Measurements from ENCODE around the gene SP140. TPM values are rescaled to one million over a fixed set of nuclear protein-coding genes. Genes with fewer than 3 reads are reported as not detected.
"Not testable (repeated sequence)": the region's sequence is repeated elsewhere in the genome, so short reads cannot be mapped to it uniquely, and the experiment has no call there.

SP140 gene
- total and polyA plus RNA-seq, 2 experiments from 2014 or later, result not detected

DNA sequence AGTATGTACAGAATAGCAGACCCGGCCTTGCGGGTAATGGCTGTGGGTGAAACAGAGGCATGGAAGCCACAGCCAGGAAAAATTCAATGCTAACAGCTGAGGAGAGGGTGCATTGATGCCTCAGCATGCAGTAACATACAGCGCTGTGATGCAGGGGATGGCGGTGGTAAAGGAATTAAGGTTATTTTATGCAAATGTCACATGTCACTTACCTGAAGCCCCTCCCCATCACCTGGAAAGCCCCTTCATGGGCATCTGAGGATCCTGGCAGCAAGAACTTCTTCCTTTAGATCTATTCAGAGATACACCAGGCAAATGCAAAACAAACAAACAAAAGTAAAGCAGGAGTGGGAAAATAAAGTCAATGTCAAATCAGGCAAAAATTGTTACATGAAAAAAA is 4.0 kb upstream of the SP140 start:
- Histone ChIP-seq H3K36me3 (ENCODE audit: low read depth) (no peaks in the 10 kb centered on the region), H3K27ac (no peak overlapping the region), H3K4me1 (ENCODE audit: insufficient read depth) (peaks cover 5% of the 10 kb centered on the region), H3K9me3 (ENCODE audit: low read depth) (no peaks in the 10 kb centered on the region), H3K9me2 (ENCODE audit: insufficient read depth) (no peaks in the 10 kb centered on the region), H3K4me3 (no peak overlapping the region), H3K9ac (no peak overlapping the region), H2AFZ (no peak overlapping the region), H3K4me2 (ENCODE audit: unreplicated experiment) (no peak overlapping the region), H3K27me3 (replicated peaks; ENCODE audit: insufficient read depth) (no peaks in the 10 kb centered on the region), H3K79me2 (ENCODE audit: insufficient read depth) (0 out of 2 replicates have a peak, but pooled peaks cover 8% of the 10 kb centered on the region), H4K20me1 (ENCODE audit: insufficient read depth) (no peaks in the 10 kb centered on the region), H3F3A (ENCODE audit: insufficient read depth) (no peaks in the 10 kb centered on the region)
- no peak for TF ChIP-seq EZH2 (IDR thresholded peaks at IDR 0.05; ENCODE audit: insufficient read depth, poor library complexity, severe bottlenecking)
- no peak for TF ChIP-seq EZH2phosphoT487 (IDR thresholded peaks at IDR 0.05; ENCODE audit: insufficient read depth, low read depth)
- WGBS, 2 experiments (ENCODE audit: low coverage in 1 of 2, low lambda C conversion rate in 2 of 2, missing lambda C conversion rate in 2 of 2), result 97 to 98% methylated on average over 4 of the region's 4 CpGs
- in situ Hi-C loops (cut with MboI), result no loop called here
- DNase-seq, result no peak

DNA sequence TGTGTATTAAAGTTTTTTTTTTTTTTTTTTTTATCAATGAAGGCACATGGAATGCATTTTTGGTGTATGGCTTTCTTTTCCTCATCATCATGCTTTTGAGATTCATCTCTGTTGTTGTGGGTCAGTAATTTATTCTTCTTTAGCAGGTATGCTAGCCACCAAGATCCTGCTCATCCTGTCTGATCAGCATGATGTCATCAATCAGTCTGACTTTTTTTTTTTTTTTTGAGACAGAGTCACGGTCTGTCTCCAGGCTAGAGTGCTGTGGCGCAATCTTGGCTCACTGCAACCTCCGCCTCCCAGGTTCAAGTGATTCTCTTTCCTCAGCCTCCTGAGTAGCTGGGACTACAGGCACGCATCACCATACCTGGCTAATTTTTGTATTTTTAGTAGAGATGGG is 2.7 kb upstream of the SP140 start:
- in situ Hi-C loops (cut with MboI); DNase-seq; H2AFZ ChIP-seq; H3K4me2 ChIP-seq (ENCODE audit: unreplicated experiment); H3K9ac ChIP-seq; H3K4me1 ChIP-seq (ENCODE audit: insufficient read depth); H4K20me1 ChIP-seq (ENCODE audit: insufficient read depth); H3K9me3 ChIP-seq (ENCODE audit: low read depth); H3K4me3 ChIP-seq; H3K79me2 ChIP-seq (ENCODE audit: insufficient read depth); H3K36me3 ChIP-seq (ENCODE audit: low read depth); H3F3A ChIP-seq (ENCODE audit: insufficient read depth); H3K27ac ChIP-seq; H3K9me2 ChIP-seq (ENCODE audit: insufficient read depth); H3K27me3 ChIP-seq (replicated peaks; ENCODE audit: insufficient read depth): not testable (repeated sequence)
- WGBS, 2 experiments (ENCODE audit: low coverage in 1 of 2, low lambda C conversion rate in 2 of 2, missing lambda C conversion rate in 2 of 2), result 78 to 92% methylated on average over 3 to 4 of the region's 4 CpGs

DNA sequence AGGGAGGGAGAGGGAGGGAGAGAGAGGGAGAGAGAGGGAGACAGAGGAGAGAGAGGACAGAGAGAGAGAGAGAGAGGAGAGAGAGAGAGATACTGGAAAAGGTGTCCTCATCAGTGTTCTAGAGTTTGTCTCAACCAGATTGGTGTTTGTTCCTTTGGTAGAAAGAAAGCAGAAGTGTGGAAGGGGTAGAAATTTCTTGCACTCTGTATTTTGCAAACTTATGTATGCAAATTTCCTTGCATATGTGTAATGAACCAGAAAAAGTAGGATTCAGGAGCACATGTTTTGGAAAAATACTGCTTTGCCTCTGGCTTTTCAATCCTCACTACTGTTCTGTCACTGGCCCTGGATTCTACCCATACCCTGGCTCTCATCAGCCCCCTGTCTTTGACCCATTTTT is 1.1 kb upstream of the SP140 start:
- in situ Hi-C loops (cut with MboI), result no loop called here
- no peak overlapping the region for H3K9ac ChIP-seq

DNA sequence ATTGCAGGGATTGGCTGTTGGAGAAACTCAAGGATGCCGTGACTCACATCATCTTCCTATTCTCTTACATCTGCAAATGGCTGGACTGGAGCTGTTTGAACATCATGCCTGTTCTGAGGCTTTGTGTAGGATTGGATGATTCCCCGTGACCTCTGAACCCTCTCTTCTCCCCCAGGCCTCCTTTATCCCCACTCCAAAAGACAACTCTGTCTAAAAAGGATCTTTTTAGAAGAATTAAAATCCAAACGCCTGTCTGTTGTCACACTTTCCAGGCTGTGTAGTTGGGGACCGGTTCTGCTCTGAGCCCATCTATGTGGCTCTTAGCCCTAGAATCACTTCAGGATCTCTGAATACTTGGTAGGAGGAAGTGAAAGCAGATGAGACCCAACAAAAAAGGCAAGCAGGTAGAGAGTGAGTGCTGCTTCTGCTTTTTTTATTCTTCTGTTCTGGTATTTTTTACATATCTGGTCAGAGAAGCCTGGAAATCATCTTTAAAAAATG is 565 bp downstream of the SP140 start:
- 81 to 87% methylated on average over 4 of the region's 4 CpGs for WGBS, 2 experiments (ENCODE audit: low coverage in 1 of 2, low lambda C conversion rate in 2 of 2, missing lambda C conversion rate in 2 of 2)
- Histone ChIP-seq H3K4me1 (ENCODE audit: insufficient read depth) (no peaks in the 10 kb centered on the region), H3K36me3 (ENCODE audit: low read depth) (no peaks in the 10 kb centered on the region), H4K20me1 (ENCODE audit: insufficient read depth) (no peaks in the 10 kb centered on the region), H3K9ac (no peak overlapping the region), H3K4me3 (no peak overlapping the region), H3F3A (ENCODE audit: insufficient read depth) (no peaks in the 10 kb centered on the region), H2AFZ (no peak overlapping the region), H3K9me3 (ENCODE audit: low read depth) (no peaks in the 10 kb centered on the region), H3K79me2 (ENCODE audit: insufficient read depth) (no peaks in the 10 kb centered on the region), H3K27ac (no peak overlapping the region), H3K27me3 (replicated peaks; ENCODE audit: insufficient read depth) (no peaks in the 10 kb centered on the region), H3K9me2 (ENCODE audit: insufficient read depth) (no peaks in the 10 kb centered on the region), H3K4me2 (ENCODE audit: unreplicated experiment) (no peak overlapping the region)
- TF ChIP-seq EZH2 (IDR thresholded peaks at IDR 0.05; ENCODE audit: insufficient read depth, poor library complexity, severe bottlenecking), result no peak
- TF ChIP-seq EZH2phosphoT487 (IDR thresholded peaks at IDR 0.05; ENCODE audit: insufficient read depth, low read depth), result no peak
- in situ Hi-C loops (cut with MboI), result no loop called here
- no peak for DNase-seq

More for the DNA sequence above, 1.1 kb upstream of the SP140 start:
- Histone ChIP-seq H3K4me3 (no peak overlapping the region), H3K27me3 (replicated peaks; ENCODE audit: insufficient read depth) (no peaks in the 10 kb centered on the region), H3K9me3 (ENCODE audit: low read depth) (no peaks in the 10 kb centered on the region), H3K27ac (no peak overlapping the region), H3K9me2 (ENCODE audit: insufficient read depth) (no peaks in the 10 kb centered on the region), H3K36me3 (ENCODE audit: low read depth) (no peaks in the 10 kb centered on the region), H4K20me1 (ENCODE audit: insufficient read depth) (no peaks in the 10 kb centered on the region), H3K4me1 (ENCODE audit: insufficient read depth) (no peaks in the 10 kb centered on the region), H3F3A (ENCODE audit: insufficient read depth) (no peaks in the 10 kb centered on the region), H3K79me2 (ENCODE audit: insufficient read depth) (no peaks in the 10 kb centered on the region), H3K4me2 (ENCODE audit: unreplicated experiment) (no peak overlapping the region), H2AFZ (no peak overlapping the region)
- TF ChIP-seq EZH2 (IDR thresholded peaks at IDR 0.05; ENCODE audit: insufficient read depth, poor library complexity, severe bottlenecking) (no peak), EZH2phosphoT487 (IDR thresholded peaks at IDR 0.05; ENCODE audit: insufficient read depth, low read depth) (no peak)
- no peak for DNase-seq

DNA sequence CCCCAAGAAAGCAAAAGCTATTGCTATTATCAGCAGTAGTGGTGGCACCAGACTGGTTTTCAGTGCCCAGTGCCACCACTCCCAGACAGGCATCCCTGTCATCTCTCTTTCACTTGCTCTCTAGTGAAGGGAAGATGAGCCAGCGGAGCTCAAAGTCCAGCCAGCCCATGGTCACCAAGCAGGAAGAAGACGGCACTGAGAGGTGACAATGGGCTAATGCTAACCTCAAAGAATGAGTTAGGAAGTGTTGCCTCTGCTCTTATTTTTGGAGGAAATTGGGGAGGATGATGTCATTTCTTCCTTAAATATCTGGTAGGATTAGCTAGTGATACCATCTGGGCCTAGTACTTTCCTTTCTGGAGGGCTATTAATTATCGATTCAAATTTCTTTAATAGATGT is 1.7 kb downstream of the SP140 start:
- no peak overlapping the region for H2AFZ ChIP-seq
- no peak for DNase-seq
- no peak overlapping the region for H3K9ac ChIP-seq
- H3K4me2 ChIP-seq (ENCODE audit: unreplicated experiment), result no peak overlapping the region
- no peaks in the 10 kb centered on the region for H3K9me3 ChIP-seq (ENCODE audit: low read depth)
- no peaks in the 10 kb centered on the region for H3K79me2 ChIP-seq (ENCODE audit: insufficient read depth)
- 77 to 89% methylated on average over 3 of the region's 3 CpGs for WGBS, 2 experiments (ENCODE audit: low coverage in 1 of 2, low lambda C conversion rate in 2 of 2, missing lambda C conversion rate in 2 of 2)
- in situ Hi-C loops (cut with MboI), result no loop called here
- H3K4me3 ChIP-seq, result no peak overlapping the region
- no peaks in the 10 kb centered on the region for H3K27me3 ChIP-seq (replicated peaks; ENCODE audit: insufficient read depth)
- no peaks in the 10 kb centered on the region for H3F3A ChIP-seq (ENCODE audit: insufficient read depth)
- H3K4me1 ChIP-seq (ENCODE audit: insufficient read depth), result no peaks in the 10 kb centered on the region
- no peak for TF ChIP-seq EZH2phosphoT487 (IDR thresholded peaks at IDR 0.05; ENCODE audit: insufficient read depth, low read depth)
- no peak for TF ChIP-seq EZH2 (IDR thresholded peaks at IDR 0.05; ENCODE audit: insufficient read depth, poor library complexity, severe bottlenecking)
- H4K20me1 ChIP-seq (ENCODE audit: insufficient read depth), result no peaks in the 10 kb centered on the region
- H3K27ac ChIP-seq, result no peak overlapping the region
- no peaks in the 10 kb centered on the region for H3K9me2 ChIP-seq (ENCODE audit: insufficient read depth)
- H3K36me3 ChIP-seq (ENCODE audit: low read depth), result no peaks in the 10 kb centered on the region

All from GM23248 (cell line).